Esophagus muscularis mucosa (tissue), 3 donors: ENCODE measurements around the gene PLEKHG4.

Experiments used
- CTCF ChIP-seq, 3 experiments: fragments of 200-600 bp in 2 of 3; fragments of 450-650 bp in 1 of 3; sonication (generic) in 2 of 3; IDR thresholded peaks; one replicate each; pipeline ENCODE4 v1.5.1; 2017 to 2019; ENCODE audit warnings: antibody characterized with exemption in 3 of 3, mild to moderate bottlenecking in 2 of 3, moderate library complexity in 1 of 3
- POLR2AphosphoS5 ChIP-seq, 2 donors: sonication (generic); formaldehyde crosslinking; IDR thresholded peaks; one replicate each; pipeline ENCODE4 v1.6.1; 2017; ENCODE audit warnings: antibody characterized with exemption in 2 of 2

DNA sequence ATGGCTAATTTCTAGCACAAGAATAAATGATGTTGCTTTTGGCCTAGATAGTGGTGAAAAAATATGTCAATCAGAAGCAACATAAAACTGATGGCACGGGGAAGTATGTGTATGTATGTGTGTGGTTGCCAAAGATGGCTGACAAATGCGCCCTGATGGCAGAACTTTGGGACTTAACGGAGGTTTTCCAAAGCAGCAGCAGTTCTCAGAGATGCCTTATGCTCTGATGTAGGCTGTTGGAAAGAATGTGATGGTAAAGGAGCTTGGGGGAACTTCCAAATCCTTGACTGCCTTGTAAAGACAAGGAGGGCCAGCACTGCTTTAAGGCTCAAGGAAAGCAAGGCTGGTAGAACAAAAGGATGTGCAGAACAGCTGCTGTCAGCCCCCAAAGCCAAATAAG lies 31.2 kb downstream of the PLEKHG4 start:
- TF ChIP-seq CTCF (IDR thresholded peaks at IDR 0.05) (no peak), POLR2AphosphoS5 (IDR thresholded peaks at IDR 0.05) (no peak)
